ENCODE results near the gene EXOC4.

EXOC4 gene

DNA sequence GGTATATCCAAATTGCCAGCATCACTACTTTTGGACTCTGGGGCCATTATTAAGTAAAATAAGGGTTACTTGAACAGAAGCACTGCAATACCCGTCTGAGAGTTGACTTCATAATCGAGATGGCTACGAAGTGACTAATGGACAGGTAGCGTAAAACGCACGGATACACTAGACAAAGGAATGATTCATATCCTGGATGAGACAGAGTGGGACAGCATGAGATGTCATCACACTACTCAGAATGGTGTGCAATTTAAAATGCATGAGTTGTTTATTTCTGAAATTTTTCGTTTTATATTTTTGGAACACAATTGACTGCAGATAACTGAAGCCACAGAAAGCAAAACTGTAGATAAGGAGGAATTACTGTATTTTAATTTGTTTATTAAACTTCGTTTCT, 452.7 kb downstream of the EXOC4 start:
- Histone ChIP-seq H3K27ac (ENCODE audit: insufficient read depth, low read depth, low read length, poor library complexity, severe bottlenecking) (no peak overlapping the region), H3K27me3 (ENCODE audit: control insufficient read depth, insufficient read depth, low read length, poor library complexity, severe bottlenecking) (no peaks in the 10 kb centered on the region), H3K4me3 (ENCODE audit: insufficient read depth, low read depth, low read length) (no peak overlapping the region), H3K36me3 (ENCODE audit: control insufficient read depth, insufficient read depth, low read length) (no peaks in the 10 kb centered on the region), H3K9me3 (ENCODE audit: control insufficient read depth, low read length) (no peaks in the 10 kb centered on the region), H3K4me1 (ENCODE audit: control insufficient read depth, insufficient read depth, low read length) (no peaks in the 10 kb centered on the region)
- 81 to 82% methylated on average over 7 to 8 of the region's 8 CpGs for WGBS, 2 experiments

DNA sequence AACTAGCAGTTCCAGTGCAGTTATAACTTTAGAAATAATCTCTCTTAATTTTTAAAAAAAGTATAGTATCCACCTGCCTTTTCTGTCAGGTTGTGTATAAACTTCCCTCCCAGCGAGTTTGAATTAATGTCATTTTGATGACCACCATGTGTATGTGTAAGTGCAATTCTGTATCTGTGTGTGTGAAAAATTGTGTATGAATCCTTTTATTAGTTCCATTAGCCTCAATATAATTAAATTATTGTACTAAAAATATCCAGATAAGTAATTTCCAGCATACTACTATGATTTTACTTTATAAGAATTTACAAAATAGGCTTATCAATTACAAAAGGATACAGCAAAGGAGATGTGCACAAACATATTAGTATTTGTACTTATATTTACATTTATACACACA, 453.1 kb downstream of the EXOC4 start:
- H3K9me3 ChIP-seq (ENCODE audit: control insufficient read depth, low read length) = no peaks in the 10 kb centered on the region
- no peak overlapping the region for H3K27ac ChIP-seq (ENCODE audit: insufficient read depth, low read depth, low read length, poor library complexity, severe bottlenecking)
- no peak overlapping the region for H3K4me3 ChIP-seq (ENCODE audit: insufficient read depth, low read depth, low read length)
- 80 to 100% methylated on average over 1 of the region's 1 CpG for WGBS, 2 experiments
- no peaks in the 10 kb centered on the region for H3K27me3 ChIP-seq (ENCODE audit: control insufficient read depth, insufficient read depth, low read length, poor library complexity, severe bottlenecking)
- no peaks in the 10 kb centered on the region for H3K4me1 ChIP-seq (ENCODE audit: control insufficient read depth, insufficient read depth, low read length)
- H3K36me3 ChIP-seq (ENCODE audit: control insufficient read depth, insufficient read depth, low read length) = no peaks in the 10 kb centered on the region

DNA sequence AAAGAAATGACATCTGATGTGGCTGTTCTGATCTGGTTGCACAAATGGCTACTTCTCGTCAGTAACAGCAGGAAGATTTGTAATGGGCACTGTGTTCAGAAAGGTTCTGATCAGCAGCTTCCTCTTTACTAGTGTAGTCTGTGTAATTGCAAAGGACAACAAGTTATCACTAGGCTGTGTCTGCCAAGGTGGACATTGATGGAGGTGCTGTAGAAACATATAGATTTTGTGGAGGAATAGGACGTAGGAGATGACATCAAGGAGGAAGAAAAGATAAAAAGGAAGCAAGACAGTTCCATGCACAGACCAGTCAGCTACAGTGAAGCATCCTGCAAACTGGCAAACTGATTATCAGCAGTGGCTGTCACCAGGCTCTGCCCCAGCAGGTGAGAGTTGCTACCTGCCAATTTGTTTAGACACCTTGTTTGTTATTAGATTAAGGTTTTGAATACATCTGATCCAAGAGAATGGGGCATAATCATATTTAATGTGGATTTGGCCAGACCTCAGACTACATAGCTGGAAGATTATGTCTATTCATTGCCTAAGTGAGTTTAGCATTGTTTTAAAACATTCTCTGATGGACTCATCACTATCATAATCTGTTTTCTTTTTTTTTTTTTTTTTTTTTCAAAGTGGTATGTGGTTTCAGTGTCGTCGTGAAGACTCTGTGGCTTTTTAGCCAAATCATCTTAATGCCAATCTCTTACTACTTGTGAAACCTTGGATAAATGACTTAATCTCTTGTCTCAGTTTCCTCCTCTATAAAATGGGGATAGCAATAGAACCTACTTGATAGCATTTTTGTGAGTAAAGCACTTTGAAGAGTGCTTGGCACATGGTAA, 456.4 kb downstream of the EXOC4 start:
- Histone ChIP-seq H3K27me3 (ENCODE audit: control insufficient read depth, insufficient read depth, low read length, poor library complexity, severe bottlenecking) (no peaks in the 10 kb centered on the region), H3K27ac (ENCODE audit: insufficient read depth, low read depth, low read length, poor library complexity, severe bottlenecking) (no peak overlapping the region), H3K4me1 (ENCODE audit: control insufficient read depth, insufficient read depth, low read length) (no peaks in the 10 kb centered on the region), H3K36me3 (ENCODE audit: control insufficient read depth, insufficient read depth, low read length) (no peaks in the 10 kb centered on the region), H3K4me3 (ENCODE audit: insufficient read depth, low read depth, low read length) (no peak overlapping the region), H3K9me3 (ENCODE audit: control insufficient read depth, low read length) (no peaks in the 10 kb centered on the region)
- WGBS, 2 experiments = 94 to 95% methylated on average over 4 of the region's 4 CpGs

- Histone ChIP-seq H3K27me3 (ENCODE audit: control insufficient read depth, insufficient read depth, low read length, poor library complexity, severe bottlenecking) (no peaks in the 10 kb centered on the region), H3K27ac (ENCODE audit: insufficient read depth, low read depth, low read length, poor library complexity, severe bottlenecking) (no peak overlapping the region), H3K4me1 (ENCODE audit: control insufficient read depth, insufficient read depth, low read length) (no peaks in the 10 kb centered on the region), H3K9me3 (ENCODE audit: control insufficient read depth, low read length) (no peaks in the 10 kb centered on the region), H3K36me3 (ENCODE audit: control insufficient read depth, insufficient read depth, low read length) (no peaks in the 10 kb centered on the region), H3K4me3 (ENCODE audit: insufficient read depth, low read depth, low read length) (no peak overlapping the region)
- no CpG with 5 or more reads among the region's 2 CpGs for WGBS, 2 experiments
Observed at GRCh38 chr7:133712544-133712943, 459.7 kb downstream of the EXOC4 start.

DNA sequence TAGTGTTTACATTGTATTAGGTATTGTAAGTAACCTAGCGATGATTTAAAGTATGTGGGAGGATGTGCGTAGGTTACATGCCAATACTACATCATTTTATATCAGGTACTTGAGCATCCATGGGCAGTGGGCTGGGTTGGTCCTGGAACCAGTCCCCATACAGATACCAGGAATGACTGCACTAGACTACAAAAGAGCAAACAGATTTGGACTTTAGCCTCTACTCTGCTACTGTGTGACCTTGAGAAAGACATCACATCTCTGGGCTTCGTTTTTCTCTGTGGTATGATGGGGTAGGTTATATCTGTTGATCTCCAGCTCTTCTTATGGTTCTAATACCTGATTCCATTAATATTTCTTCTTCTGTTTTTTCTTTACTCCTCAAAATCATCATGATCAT, 461.8 kb downstream of the EXOC4 start:
- Histone ChIP-seq H3K4me3 (ENCODE audit: insufficient read depth, low read depth, low read length) (no peak overlapping the region), H3K9me3 (ENCODE audit: control insufficient read depth, low read length) (no peaks in the 10 kb centered on the region), H3K27me3 (ENCODE audit: control insufficient read depth, insufficient read depth, low read length, poor library complexity, severe bottlenecking) (no peaks in the 10 kb centered on the region), H3K27ac (ENCODE audit: insufficient read depth, low read depth, low read length, poor library complexity, severe bottlenecking) (no peak overlapping the region), H3K36me3 (ENCODE audit: control insufficient read depth, insufficient read depth, low read length) (no peaks in the 10 kb centered on the region), H3K4me1 (ENCODE audit: control insufficient read depth, insufficient read depth, low read length) (no peaks in the 10 kb centered on the region)
- WGBS, 2 experiments = 89 to 100% methylated on average over 1 to 3 of the region's 3 CpGs

- 93 to 100% methylated on average over 1 of the region's 1 CpG for WGBS, 2 experiments
Observed at GRCh38 chr7:133718131-133718530, 465.3 kb downstream of the EXOC4 start.

GRCh38 chr7:133723044-133723443, 470.2 kb downstream of the EXOC4 start:
- Histone ChIP-seq H3K27ac (ENCODE audit: insufficient read depth, low read depth, low read length, poor library complexity, severe bottlenecking) (no peak overlapping the region), H3K4me1 (ENCODE audit: control insufficient read depth, insufficient read depth, low read length) (no peaks in the 10 kb centered on the region), H3K9me3 (ENCODE audit: control insufficient read depth, low read length) (no peaks in the 10 kb centered on the region), H3K27me3 (ENCODE audit: control insufficient read depth, insufficient read depth, low read length, poor library complexity, severe bottlenecking) (no peaks in the 10 kb centered on the region), H3K36me3 (ENCODE audit: control insufficient read depth, insufficient read depth, low read length) (no peaks in the 10 kb centered on the region), H3K4me3 (ENCODE audit: insufficient read depth, low read depth, low read length) (no peak overlapping the region)
- 67 to 80% methylated on average over 1 of the region's 1 CpG for WGBS, 2 experiments

More at GRCh38 chr7:133718131-133718530, 465.3 kb downstream of the EXOC4 start:
- Histone ChIP-seq H3K27ac (ENCODE audit: insufficient read depth, low read depth, low read length, poor library complexity, severe bottlenecking) (no peak overlapping the region), H3K36me3 (ENCODE audit: control insufficient read depth, insufficient read depth, low read length) (no peaks in the 10 kb centered on the region), H3K9me3 (ENCODE audit: control insufficient read depth, low read length) (no peaks in the 10 kb centered on the region), H3K27me3 (ENCODE audit: control insufficient read depth, insufficient read depth, low read length, poor library complexity, severe bottlenecking) (no peaks in the 10 kb centered on the region), H3K4me3 (ENCODE audit: insufficient read depth, low read depth, low read length) (no peak overlapping the region), H3K4me1 (ENCODE audit: control insufficient read depth, insufficient read depth, low read length) (no peaks in the 10 kb centered on the region)

GRCh38 chr7:133724148-133724547, 471.3 kb downstream of the EXOC4 start:
- H3K4me1 ChIP-seq (ENCODE audit: control insufficient read depth, insufficient read depth, low read length) = no peaks in the 10 kb centered on the region
- H3K27me3 ChIP-seq (ENCODE audit: control insufficient read depth, insufficient read depth, low read length, poor library complexity, severe bottlenecking) = no peaks in the 10 kb centered on the region
- no peak overlapping the region for H3K27ac ChIP-seq (ENCODE audit: insufficient read depth, low read depth, low read length, poor library complexity, severe bottlenecking)
- H3K4me3 ChIP-seq (ENCODE audit: insufficient read depth, low read depth, low read length) = no peak overlapping the region
- 86 to 93% methylated on average over 2 of the region's 2 CpGs for WGBS, 2 experiments
- no peaks in the 10 kb centered on the region for H3K36me3 ChIP-seq (ENCODE audit: control insufficient read depth, insufficient read depth, low read length)
- no peaks in the 10 kb centered on the region for H3K9me3 ChIP-seq (ENCODE audit: control insufficient read depth, low read length)

GRCh38 chr7:133724694-133725093, 471.8 kb downstream of the EXOC4 start:
- H3K27ac ChIP-seq (ENCODE audit: insufficient read depth, low read depth, low read length, poor library complexity, severe bottlenecking) = no peak overlapping the region
- H3K36me3 ChIP-seq (ENCODE audit: control insufficient read depth, insufficient read depth, low read length) = no peaks in the 10 kb centered on the region
- H3K9me3 ChIP-seq (ENCODE audit: control insufficient read depth, low read length) = no peaks in the 10 kb centered on the region
- no peaks in the 10 kb centered on the region for H3K27me3 ChIP-seq (ENCODE audit: control insufficient read depth, insufficient read depth, low read length, poor library complexity, severe bottlenecking)
- WGBS, 2 experiments = 92 to 98% methylated on average over 3 of the region's 3 CpGs
- no peaks in the 10 kb centered on the region for H3K4me1 ChIP-seq (ENCODE audit: control insufficient read depth, insufficient read depth, low read length)
- no peak overlapping the region for H3K4me3 ChIP-seq (ENCODE audit: insufficient read depth, low read depth, low read length)

DNA sequence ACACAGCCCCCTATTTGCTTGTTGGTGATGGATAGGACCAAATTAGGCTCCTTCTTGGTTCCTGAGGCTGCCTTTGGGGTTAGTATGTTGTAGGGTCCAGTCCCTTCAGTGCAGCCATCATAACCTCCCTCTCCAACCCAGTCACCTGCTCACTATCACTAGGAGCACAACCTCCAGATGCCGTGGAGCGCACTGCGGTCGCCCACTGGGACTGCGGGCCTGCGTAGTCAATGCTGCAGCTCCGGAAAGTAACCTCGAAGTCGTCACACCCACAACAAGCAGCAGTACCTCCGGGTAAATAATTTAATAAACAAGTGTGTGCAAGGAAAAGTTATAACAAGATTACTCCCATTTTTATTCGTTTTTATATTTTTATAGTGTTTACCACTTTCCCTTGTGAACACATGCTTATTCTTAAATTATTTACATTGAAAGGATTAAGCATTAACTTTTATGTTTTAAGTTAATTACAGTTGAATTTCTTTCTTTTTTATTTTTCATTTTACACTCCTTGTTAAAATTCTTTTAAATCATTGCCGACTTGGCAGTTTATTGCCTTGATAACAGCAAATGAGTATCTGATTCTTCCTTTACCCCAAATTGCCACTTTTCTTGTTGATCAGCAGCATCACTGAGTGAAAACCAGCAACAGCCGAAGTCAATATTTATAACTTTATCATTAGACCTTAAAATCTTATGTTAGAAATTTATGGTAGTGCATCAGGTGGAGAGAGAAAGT, 474.8 kb downstream of the EXOC4 start:
- H3K36me3 ChIP-seq (ENCODE audit: control insufficient read depth, insufficient read depth, low read length) = no peaks in the 10 kb centered on the region
- H3K4me3 ChIP-seq (ENCODE audit: insufficient read depth, low read depth, low read length) = no peak overlapping the region
- H3K27me3 ChIP-seq (ENCODE audit: control insufficient read depth, insufficient read depth, low read length, poor library complexity, severe bottlenecking) = no peaks in the 10 kb centered on the region
- no peak overlapping the region for H3K27ac ChIP-seq (ENCODE audit: insufficient read depth, low read depth, low read length, poor library complexity, severe bottlenecking)
- WGBS, 2 experiments = 85 to 89% methylated on average over 8 to 12 of the region's 13 CpGs
- H3K9me3 ChIP-seq (ENCODE audit: control insufficient read depth, low read length) = no peaks in the 10 kb centered on the region
- no peaks in the 10 kb centered on the region for H3K4me1 ChIP-seq (ENCODE audit: control insufficient read depth, insufficient read depth, low read length)
